Cardiac muscle cell (in vitro differentiated cells and primary cell): ENCODE results near the gene EHD4. TPM values are rescaled to one million over a fixed set of nuclear protein-coding genes. Genes with fewer than 3 reads are reported as not detected.

Experiments
- DNase-seq, 2 donors: peaks; one replicate each; pipeline versions ENCODE4 v3.0.0 to v3.0.0-alpha.2; 2010 to 2017; ENCODE audit warnings: low read depth in 1 of 2, low spot score in 1 of 2
- H3K27ac ChIP-seq: fragments of 200-600 bp; sonication (generic); 2 replicates; pipeline ENCODE4 v1.5.1; 2016
- H3K27me3 ChIP-seq: fragments of 200-600 bp; sonication (generic); 2 replicates; pipeline ENCODE4 v1.6.0; 2016; ENCODE audit warnings: control low read depth
- H3K36me3 ChIP-seq: fragments of 200-600 bp; sonication (generic); 2 replicates; pipeline ENCODE4 v1.5.1; 2016; ENCODE audit warnings: control low read depth
- H3K4me1 ChIP-seq: fragments of 200-600 bp; sonication (generic); 2 replicates; pipeline ENCODE4 v1.8.1; 2017; ENCODE audit warnings: low read depth, mild to moderate bottlenecking, mixed run types
- H3K4me3 ChIP-seq: fragments of 200-600 bp; sonication (generic); 2 replicates; pipeline ENCODE4 v1.5.1; 2016; ENCODE audit warnings: mild to moderate bottlenecking
- H3K9me3 ChIP-seq: fragments of 200-600 bp; sonication (generic); 2 replicates; pipeline ENCODE4 v1.5.1; 2017; ENCODE audit warnings: low read depth, mild to moderate bottlenecking, control low read depth
- polyA plus RNA-seq: library from polyadenylated mRNA; unstranded; fragments of >200 nt; fragmentation: Nextera tagmentation; extraction: Ambion mirVana; gene quantifications from 2 replicates; pipeline ENCODE4 v1.2.1, GENCODE V29; 2016
- total RNA-seq: library from RNA; depleted of rRNA; stranded (reverse); fragments of >200 nt; gene quantifications from 2 replicates; pipeline ENCODE4 v1.2.3, GENCODE V29; 2016
- TF ChIP-seq, protein P1 (sequence below): IDR thresholded peaks from 2 replicates; pipeline ENCODE4 v1.5.1; 2012; ENCODE audit warnings: low read depth, mild to moderate bottlenecking, low read length

The EHD4 gene
- total and polyA plus RNA-seq, 2 experiments from 2014 or later, result 47.4 to 56.4 TPM

DNA sequence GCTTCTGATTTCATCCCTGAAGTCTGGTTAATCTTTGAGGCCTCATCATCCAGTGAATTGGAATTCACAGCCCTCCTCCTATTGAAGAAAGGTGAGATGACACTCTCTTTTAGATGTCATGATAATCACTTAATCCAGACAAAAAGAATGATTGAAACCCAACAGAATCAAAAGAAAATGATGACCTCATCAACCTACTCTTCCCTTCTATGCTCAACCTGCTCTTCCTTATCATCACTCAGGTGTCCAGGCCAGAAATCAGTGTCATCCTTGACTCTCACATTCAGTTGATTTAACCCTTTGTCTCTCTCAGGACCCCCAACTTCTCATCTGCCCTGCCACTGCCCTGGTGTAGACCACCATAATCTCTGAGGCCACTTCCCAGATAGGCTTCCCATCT is 36.7 kb upstream of the EHD4 start:
- DNase-seq, result no peak
- TF ChIP-seq, protein P1, sequence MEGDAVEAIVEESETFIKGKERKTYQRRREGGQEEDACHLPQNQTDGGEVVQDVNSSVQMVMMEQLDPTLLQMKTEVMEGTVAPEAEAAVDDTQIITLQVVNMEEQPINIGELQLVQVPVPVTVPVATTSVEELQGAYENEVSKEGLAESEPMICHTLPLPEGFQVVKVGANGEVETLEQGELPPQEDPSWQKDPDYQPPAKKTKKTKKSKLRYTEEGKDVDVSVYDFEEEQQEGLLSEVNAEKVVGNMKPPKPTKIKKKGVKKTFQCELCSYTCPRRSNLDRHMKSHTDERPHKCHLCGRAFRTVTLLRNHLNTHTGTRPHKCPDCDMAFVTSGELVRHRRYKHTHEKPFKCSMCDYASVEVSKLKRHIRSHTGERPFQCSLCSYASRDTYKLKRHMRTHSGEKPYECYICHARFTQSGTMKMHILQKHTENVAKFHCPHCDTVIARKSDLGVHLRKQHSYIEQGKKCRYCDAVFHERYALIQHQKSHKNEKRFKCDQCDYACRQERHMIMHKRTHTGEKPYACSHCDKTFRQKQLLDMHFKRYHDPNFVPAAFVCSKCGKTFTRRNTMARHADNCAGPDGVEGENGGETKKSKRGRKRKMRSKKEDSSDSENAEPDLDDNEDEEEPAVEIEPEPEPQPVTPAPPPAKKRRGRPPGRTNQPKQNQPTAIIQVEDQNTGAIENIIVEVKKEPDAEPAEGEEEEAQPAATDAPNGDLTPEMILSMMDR, result no peak
- H3K4me3 ChIP-seq, result no peak overlapping the region

DNA sequence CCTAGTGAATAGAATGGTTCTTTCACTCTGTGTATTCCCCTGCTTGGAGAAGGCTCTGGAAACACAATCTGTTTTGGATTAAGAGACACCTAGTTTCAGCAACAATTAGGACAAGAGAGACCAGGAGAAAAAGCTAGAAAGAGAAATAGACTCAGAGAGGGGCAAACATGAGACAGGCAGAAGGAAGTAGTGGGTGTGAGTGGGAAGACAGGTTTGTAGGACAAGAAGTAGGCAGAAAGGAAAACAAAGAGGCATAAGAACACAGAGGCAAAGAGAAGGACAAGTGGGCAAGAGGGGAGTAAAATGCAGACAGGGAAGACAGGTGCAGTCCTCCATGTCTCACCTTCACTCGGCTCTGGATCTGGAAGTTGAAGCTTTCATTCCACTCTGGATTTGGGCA is 35.0 kb upstream of the EHD4 start:
- no peak for DNase-seq
- H3K4me1 ChIP-seq, result peaks cover 4% of the 10 kb centered on the region
- no peak overlapping the region for H3K4me3 ChIP-seq
- no peaks in the 10 kb centered on the region for H3K36me3 ChIP-seq
- TF ChIP-seq, protein P1, result no peak
- no peaks in the 10 kb centered on the region for H3K9me3 ChIP-seq
- H3K27ac ChIP-seq, result no peak overlapping the region
- H3K27me3 ChIP-seq, result no peaks in the 10 kb centered on the region

More for the DNA sequence above, 36.7 kb upstream of the EHD4 start:
- no peaks in the 10 kb centered on the region for H3K36me3 ChIP-seq
- H3K4me1 ChIP-seq, result peaks cover 4% of the 10 kb centered on the region
- H3K27ac ChIP-seq, result no peak overlapping the region
- H3K9me3 ChIP-seq, result no peaks in the 10 kb centered on the region
- no peaks in the 10 kb centered on the region for H3K27me3 ChIP-seq

DNA sequence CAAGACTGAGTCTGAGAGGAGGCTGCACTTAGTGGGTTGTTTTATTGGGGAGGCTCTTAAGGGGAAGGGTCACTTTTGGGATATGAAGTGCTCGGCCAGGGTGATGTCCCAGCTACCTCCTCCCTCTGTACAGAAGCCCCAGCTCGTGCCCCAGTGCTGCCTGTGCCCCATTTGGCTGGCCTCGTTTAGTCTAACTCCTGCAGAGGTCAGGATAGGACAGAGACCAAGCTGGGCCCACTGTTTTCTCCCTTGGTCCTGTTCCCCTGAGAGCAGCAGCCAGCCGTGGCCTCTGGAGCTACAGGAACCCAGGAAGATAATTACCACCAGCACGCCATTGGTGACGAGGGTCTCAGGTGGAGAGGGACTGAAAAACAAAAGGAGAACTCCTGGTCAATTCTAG is 30.0 kb upstream of the EHD4 start:
- DNase-seq, result no peak
- H3K36me3 ChIP-seq, result no peaks in the 10 kb centered on the region
- TF ChIP-seq, protein P1, result no peak

DNA sequence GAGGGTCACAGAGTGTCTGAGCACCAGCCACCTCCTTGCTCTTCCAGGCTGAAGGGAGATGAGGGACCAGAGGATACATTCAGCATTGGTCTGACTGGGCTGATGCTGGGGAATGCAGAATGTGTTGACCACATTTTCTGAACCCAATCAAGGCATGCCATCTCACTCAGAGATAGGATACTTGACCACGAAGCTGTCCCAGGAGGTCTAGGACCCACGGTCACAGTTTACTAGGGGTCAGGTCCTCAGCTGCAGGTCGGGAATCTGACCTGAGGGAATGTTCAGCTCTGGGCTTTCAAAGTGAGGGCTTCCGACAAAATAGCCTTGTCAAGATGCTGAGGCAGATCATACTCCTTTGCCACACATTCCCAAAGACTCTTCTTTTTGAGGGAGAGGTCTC is 28.9 kb upstream of the EHD4 start:
- no peaks in the 10 kb centered on the region for H3K27me3 ChIP-seq
- H3K4me1 ChIP-seq, result no peaks in the 10 kb centered on the region
- H3K36me3 ChIP-seq, result no peaks in the 10 kb centered on the region
- DNase-seq, result no peak
- no peak overlapping the region for H3K27ac ChIP-seq
- TF ChIP-seq, protein P1, result no peak
- H3K4me3 ChIP-seq, result no peak overlapping the region
- no peaks in the 10 kb centered on the region for H3K9me3 ChIP-seq

More for the DNA sequence above, 30.0 kb upstream of the EHD4 start:
- H3K27me3 ChIP-seq, result no peaks in the 10 kb centered on the region
- no peaks in the 10 kb centered on the region for H3K9me3 ChIP-seq
- no peak overlapping the region for H3K4me3 ChIP-seq
- H3K4me1 ChIP-seq, result no peaks in the 10 kb centered on the region
- H3K27ac ChIP-seq, result no peak overlapping the region

DNA sequence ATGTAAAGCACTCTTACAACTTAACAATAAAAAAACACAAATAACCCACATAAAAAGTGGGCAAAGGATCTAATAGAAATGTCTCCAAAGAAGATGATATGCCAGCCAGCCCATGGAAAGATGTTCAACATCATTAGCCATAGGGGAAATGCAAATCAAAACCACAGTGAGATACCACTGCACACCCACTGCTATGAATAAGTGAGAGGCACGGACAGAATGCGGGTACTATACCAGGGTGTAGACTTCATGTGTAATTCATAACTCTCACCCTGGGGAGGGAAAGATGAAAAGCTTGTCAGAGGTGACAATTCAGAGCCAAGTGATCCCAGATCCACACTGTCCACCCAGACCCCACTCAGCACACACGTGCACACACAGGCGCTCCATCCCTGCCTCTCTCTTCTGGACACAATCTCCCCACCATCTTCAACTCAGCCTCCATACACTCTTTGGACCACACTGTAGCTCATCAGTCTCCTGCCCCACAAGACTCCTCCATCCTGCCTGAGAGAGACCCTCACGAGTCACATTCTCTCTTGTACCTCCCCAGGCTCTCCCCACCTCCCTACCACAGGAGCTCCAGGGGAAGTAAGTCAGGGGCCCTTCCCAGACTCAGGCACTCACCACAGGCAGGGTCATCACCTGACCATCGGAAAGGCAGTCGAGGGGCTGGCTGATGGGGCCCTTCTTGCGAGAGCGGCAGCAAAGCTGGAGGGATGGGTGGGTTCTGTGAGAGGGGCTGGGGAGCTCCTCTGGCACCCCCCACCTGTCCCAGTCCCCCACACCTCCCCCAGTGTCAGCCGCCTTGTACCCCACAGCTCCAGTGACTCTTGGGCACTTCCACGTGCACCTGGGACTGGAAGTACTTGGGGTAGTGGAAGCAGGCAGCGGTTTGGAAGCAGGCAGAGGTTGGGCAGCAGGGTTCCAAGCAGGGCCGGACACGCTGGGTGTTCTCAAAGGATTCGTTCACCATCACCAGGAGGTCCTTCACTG is 27.2 kb upstream of the EHD4 start:
- H3K36me3 ChIP-seq, result no peaks in the 10 kb centered on the region
- no peak for DNase-seq
- TF ChIP-seq, protein P1, result no peak
- H3K27me3 ChIP-seq, result no peaks in the 10 kb centered on the region
- H3K4me1 ChIP-seq, result no peaks in the 10 kb centered on the region
- H3K9me3 ChIP-seq, result no peaks in the 10 kb centered on the region
- no peak overlapping the region for H3K27ac ChIP-seq
- H3K4me3 ChIP-seq, result no peak overlapping the region
